ENCODE results near the gene GPATCH2.

- TF ChIP-seq, protein P1, sequence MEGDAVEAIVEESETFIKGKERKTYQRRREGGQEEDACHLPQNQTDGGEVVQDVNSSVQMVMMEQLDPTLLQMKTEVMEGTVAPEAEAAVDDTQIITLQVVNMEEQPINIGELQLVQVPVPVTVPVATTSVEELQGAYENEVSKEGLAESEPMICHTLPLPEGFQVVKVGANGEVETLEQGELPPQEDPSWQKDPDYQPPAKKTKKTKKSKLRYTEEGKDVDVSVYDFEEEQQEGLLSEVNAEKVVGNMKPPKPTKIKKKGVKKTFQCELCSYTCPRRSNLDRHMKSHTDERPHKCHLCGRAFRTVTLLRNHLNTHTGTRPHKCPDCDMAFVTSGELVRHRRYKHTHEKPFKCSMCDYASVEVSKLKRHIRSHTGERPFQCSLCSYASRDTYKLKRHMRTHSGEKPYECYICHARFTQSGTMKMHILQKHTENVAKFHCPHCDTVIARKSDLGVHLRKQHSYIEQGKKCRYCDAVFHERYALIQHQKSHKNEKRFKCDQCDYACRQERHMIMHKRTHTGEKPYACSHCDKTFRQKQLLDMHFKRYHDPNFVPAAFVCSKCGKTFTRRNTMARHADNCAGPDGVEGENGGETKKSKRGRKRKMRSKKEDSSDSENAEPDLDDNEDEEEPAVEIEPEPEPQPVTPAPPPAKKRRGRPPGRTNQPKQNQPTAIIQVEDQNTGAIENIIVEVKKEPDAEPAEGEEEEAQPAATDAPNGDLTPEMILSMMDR (IDR thresholded peaks at IDR 0.05; ENCODE audit: insufficient read depth, low read length): no peak
- TF ChIP-seq, protein P2, sequence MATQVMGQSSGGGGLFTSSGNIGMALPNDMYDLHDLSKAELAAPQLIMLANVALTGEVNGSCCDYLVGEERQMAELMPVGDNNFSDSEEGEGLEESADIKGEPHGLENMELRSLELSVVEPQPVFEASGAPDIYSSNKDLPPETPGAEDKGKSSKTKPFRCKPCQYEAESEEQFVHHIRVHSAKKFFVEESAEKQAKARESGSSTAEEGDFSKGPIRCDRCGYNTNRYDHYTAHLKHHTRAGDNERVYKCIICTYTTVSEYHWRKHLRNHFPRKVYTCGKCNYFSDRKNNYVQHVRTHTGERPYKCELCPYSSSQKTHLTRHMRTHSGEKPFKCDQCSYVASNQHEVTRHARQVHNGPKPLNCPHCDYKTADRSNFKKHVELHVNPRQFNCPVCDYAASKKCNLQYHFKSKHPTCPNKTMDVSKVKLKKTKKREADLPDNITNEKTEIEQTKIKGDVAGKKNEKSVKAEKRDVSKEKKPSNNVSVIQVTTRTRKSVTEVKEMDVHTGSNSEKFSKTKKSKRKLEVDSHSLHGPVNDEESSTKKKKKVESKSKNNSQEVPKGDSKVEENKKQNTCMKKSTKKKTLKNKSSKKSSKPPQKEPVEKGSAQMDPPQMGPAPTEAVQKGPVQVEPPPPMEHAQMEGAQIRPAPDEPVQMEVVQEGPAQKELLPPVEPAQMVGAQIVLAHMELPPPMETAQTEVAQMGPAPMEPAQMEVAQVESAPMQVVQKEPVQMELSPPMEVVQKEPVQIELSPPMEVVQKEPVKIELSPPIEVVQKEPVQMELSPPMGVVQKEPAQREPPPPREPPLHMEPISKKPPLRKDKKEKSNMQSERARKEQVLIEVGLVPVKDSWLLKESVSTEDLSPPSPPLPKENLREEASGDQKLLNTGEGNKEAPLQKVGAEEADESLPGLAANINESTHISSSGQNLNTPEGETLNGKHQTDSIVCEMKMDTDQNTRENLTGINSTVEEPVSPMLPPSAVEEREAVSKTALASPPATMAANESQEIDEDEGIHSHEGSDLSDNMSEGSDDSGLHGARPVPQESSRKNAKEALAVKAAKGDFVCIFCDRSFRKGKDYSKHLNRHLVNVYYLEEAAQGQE (IDR thresholded peaks at IDR 0.05; ENCODE audit: insufficient replicate concordance, low read depth): no peak
- no peak for TF ChIP-seq POLR2AphosphoS5 (IDR thresholded peaks at IDR 0.05; ENCODE audit: low read depth)
- TF ChIP-seq GABPA (IDR thresholded peaks at IDR 0.05; ENCODE audit: low read depth): no peak
These were observed 16.9 kb upstream of the GPATCH2 start for GRCh38 chr1:217647791-217648190.
